Peyer's patch (tissue), 4 donors: ENCODE measurements around the gene FBXO42.

Experiments
- POLR2A ChIP-seq, 2 donors: fragments of 450-650 bp; IDR thresholded peaks; one replicate each; pipeline ENCODE4 v1.5.1; 2017; ENCODE audit warnings: antibody characterized with exemption in 2 of 2, mild to moderate bottlenecking in 2 of 2, moderate library complexity in 2 of 2
- TF ChIP-seq, protein P1 (sequence below), 6 experiments: fragments of 450-650 bp in 4 of 6; fragments of 200-600 bp in 2 of 6; sonication (generic) in 1 of 6; IDR thresholded peaks; one replicate each; pipeline ENCODE4 v1.5.1; 2017 to 2019; ENCODE audit warnings: antibody characterized with exemption in 6 of 6, mild to moderate bottlenecking in 3 of 6, moderate library complexity in 1 of 6

GRCh38 chr1:16351994-16352841 is at the start of gene FBXO42:
- TF ChIP-seq, protein P1, sequence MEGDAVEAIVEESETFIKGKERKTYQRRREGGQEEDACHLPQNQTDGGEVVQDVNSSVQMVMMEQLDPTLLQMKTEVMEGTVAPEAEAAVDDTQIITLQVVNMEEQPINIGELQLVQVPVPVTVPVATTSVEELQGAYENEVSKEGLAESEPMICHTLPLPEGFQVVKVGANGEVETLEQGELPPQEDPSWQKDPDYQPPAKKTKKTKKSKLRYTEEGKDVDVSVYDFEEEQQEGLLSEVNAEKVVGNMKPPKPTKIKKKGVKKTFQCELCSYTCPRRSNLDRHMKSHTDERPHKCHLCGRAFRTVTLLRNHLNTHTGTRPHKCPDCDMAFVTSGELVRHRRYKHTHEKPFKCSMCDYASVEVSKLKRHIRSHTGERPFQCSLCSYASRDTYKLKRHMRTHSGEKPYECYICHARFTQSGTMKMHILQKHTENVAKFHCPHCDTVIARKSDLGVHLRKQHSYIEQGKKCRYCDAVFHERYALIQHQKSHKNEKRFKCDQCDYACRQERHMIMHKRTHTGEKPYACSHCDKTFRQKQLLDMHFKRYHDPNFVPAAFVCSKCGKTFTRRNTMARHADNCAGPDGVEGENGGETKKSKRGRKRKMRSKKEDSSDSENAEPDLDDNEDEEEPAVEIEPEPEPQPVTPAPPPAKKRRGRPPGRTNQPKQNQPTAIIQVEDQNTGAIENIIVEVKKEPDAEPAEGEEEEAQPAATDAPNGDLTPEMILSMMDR (IDR thresholded peaks at IDR 0.05) = peak in 5 of 6 experiments; percentile 24 to 62 (median 47)
- peak in 1 of 2 donors; percentile 89 for TF ChIP-seq POLR2A (IDR thresholded peaks at IDR 0.05)
